Aorta (tissue), 5 donors: ENCODE measurements around the gene IL12RB2. TPM values are rescaled to one million over a fixed set of nuclear protein-coding genes. Genes with fewer than 3 reads are reported as not detected.
A peak's percentile ranks its signal among the peaks of the same experiment; 100 is the strongest.

Source experiments
- ATAC-seq: fragments of 200-7000 bp; cut with Tn5 transposase; one replicate; pipeline ENCODE4 v1.9.1; 2022; ENCODE audit warnings: moderate library complexity; ENCODE audit not compliant: low FRiP score
- DNase-seq, 2 donors: peaks; one replicate each; pipeline ENCODE4 v3.0.0-alpha.2; 2020
- H3K27ac ChIP-seq, 2 donors: one replicate each; pipeline ENCODE4 v1.5.1; 2013; ENCODE audit warnings: low read length in 2 of 2, mild to moderate bottlenecking in 2 of 2, moderate library complexity in 2 of 2, control low read depth in 1 of 2, inconsistent platforms in 1 of 2, low read depth in 1 of 2
- H3K27me3 ChIP-seq, 2 donors: one replicate each; pipeline ENCODE4 v1.6.1; 2013; ENCODE audit warnings: control low read depth in 1 of 2, low read length in 1 of 2, mild to moderate bottlenecking in 1 of 2, moderate library complexity in 1 of 2; ENCODE audit not compliant: insufficient read depth in 2 of 2, control insufficient read depth in 1 of 2
- H3K36me3 ChIP-seq, 2 donors: one replicate each; pipeline ENCODE4 v1.6.1; 2013; ENCODE audit warnings: control low read depth in 1 of 2, low read length in 1 of 2, mild to moderate bottlenecking in 1 of 2; ENCODE audit not compliant: insufficient read depth in 2 of 2, control insufficient read depth in 1 of 2
- H3K4me1 ChIP-seq, 2 donors: one replicate each; pipeline ENCODE4 v1.6.1; 2013; ENCODE audit warnings: low read length in 2 of 2, control low read depth in 1 of 2, mild to moderate bottlenecking in 1 of 2, moderate library complexity in 1 of 2; ENCODE audit not compliant: insufficient read depth in 2 of 2, control insufficient read depth in 1 of 2
- H3K4me3 ChIP-seq, 2 donors: one replicate each; pipeline ENCODE4 v1.5.1; 2013; ENCODE audit warnings: low read length in 2 of 2, control low read depth in 1 of 2, mild to moderate bottlenecking in 1 of 2
- H3K9me3 ChIP-seq: one replicate; pipeline ENCODE4 v1.6.1; 2013; ENCODE audit warnings: mild to moderate bottlenecking, low read length; ENCODE audit not compliant: control insufficient read depth
- WGBS, 2 donors: extraction: QIAGEN DNeasy Blood & Tissue Kit; methylation state at CpG; one replicate each; pipeline ENCODE4 v1.1.7; 2013; 5-methylcytosine and 5-hydroxymethylcytosine counted together
- intact Hi-C, 2 donors: fragments of 100-400 bp; cut with DNase I; formaldehyde crosslinking; loops; one replicate each; pipeline versions ENCODE4 v1.14.2 to v1.15.0; 2022
- polyA plus RNA-seq, 2 donors: library from polyadenylated mRNA; stranded (reverse); fragments of 200-250 nt; gene quantifications; one replicate each; pipeline ENCODE4 v1.2.3, GENCODE V29; 2013
- total RNA-seq, 2 donors: library from RNA; stranded (reverse); fragmentation: NEBNext Ultra II Directional; extraction: Animal tissue kit (Norgen Biotek cat#: 25700); gene quantifications; one replicate each; pipeline ENCODE4 v1.2.1, GENCODE V29; 2021
- donor health status: healthy with polysubstance abuse.
- donor health status: Bipolar disorder and iron deficiency.
- donor health status: DM: no; HTN: no; CAD: no.
- donor health status: DM: no; HTN: no; CAD: no.
- donor health status: DM: yes; HTN: yes; CAD: no.

IL12RB2 gene
- total and polyA plus RNA-seq, 4 donors, result 0.08 to 5.3 (median 0.88) TPM; not detected in 1

GRCh38 chr1:67336783-67337182 is 29.1 kb downstream of the IL12RB2 start:
- no peak overlapping the region for H3K27ac ChIP-seq
- no peak overlapping the region for H3K4me3 ChIP-seq
- H3K36me3 ChIP-seq, result no peaks in the 10 kb centered on the region
- 77 to 84% methylated on average over 6 of the region's 6 CpGs for WGBS, 2 donors
- intact Hi-C loops, result no loop called here
- no peaks in the 10 kb centered on the region for H3K4me1 ChIP-seq
- H3K27me3 ChIP-seq, result no peaks in the 10 kb centered on the region
- no peaks in the 10 kb centered on the region for H3K9me3 ChIP-seq
- ATAC-seq (no peak), DNase-seq (no peak)

- Histone ChIP-seq H3K36me3 (no peaks in the 10 kb centered on the region), H3K27ac (no peak overlapping the region), H3K27me3 (no peaks in the 10 kb centered on the region), H3K9me3 (no peaks in the 10 kb centered on the region), H3K4me3 (no peak overlapping the region), H3K4me1 (no peaks in the 10 kb centered on the region)
- ATAC-seq (no peak), DNase-seq (no peak)
- WGBS, 2 donors, result 76 to 80% methylated on average over 3 of the region's 3 CpGs
- intact Hi-C loops, result no loop called here
Measured at GRCh38 chr1:67338642-67339041, 31.0 kb downstream of the IL12RB2 start.

- intact Hi-C loops, result no loop called here
- WGBS, 2 donors, result 49 to 55% methylated on average over 7 of the region's 7 CpGs
- no peak overlapping the region for H3K27ac ChIP-seq
Measured at GRCh38 chr1:67339623-67340343, 32.1 kb downstream of the IL12RB2 start.

GRCh38 chr1:67342076-67342890 is 34.6 kb downstream of the IL12RB2 start:
- H3K27me3 ChIP-seq, result no peaks in the 10 kb centered on the region
- 72 to 80% methylated on average over 5 of the region's 5 CpGs for WGBS, 2 donors
- no peaks in the 10 kb centered on the region for H3K36me3 ChIP-seq
- intact Hi-C loops, result no loop called here
- H3K27ac ChIP-seq, result no peak overlapping the region
- no peak overlapping the region for H3K4me3 ChIP-seq
- ATAC-seq (no peak), DNase-seq (no peak)
- peaks cover 2% of the 10 kb centered on the region for H3K9me3 ChIP-seq
- H3K4me1 ChIP-seq, result no peaks in the 10 kb centered on the region

More at GRCh38 chr1:67339623-67340343, 32.1 kb downstream of the IL12RB2 start:
- DNase-seq (no peak), ATAC-seq (no peak)
- no peaks in the 10 kb centered on the region for H3K4me1 ChIP-seq
- no peaks in the 10 kb centered on the region for H3K27me3 ChIP-seq
- no peak overlapping the region for H3K4me3 ChIP-seq
- peaks cover 2% of the 10 kb centered on the region for H3K9me3 ChIP-seq
- no peaks in the 10 kb centered on the region for H3K36me3 ChIP-seq

- DNase-seq (no peak), ATAC-seq (no peak)
- H3K36me3 ChIP-seq, result no peaks in the 10 kb centered on the region
- H3K4me1 ChIP-seq, result no peaks in the 10 kb centered on the region
- no peak overlapping the region for H3K27ac ChIP-seq
- H3K27me3 ChIP-seq, result peaks cover 0 to 1% of the 10 kb centered on the region in 2 donors
- intact Hi-C loops, result loop anchor here in 1 of 2 donors (5.0 kb wide), 1 partner anchor 82 kb away; no protein-coding TSS in a partner anchor
- H3K4me3 ChIP-seq, result no peak overlapping the region
- H3K9me3 ChIP-seq, result peaks cover 2% of the 10 kb centered on the region
- WGBS, 2 donors, result 26 to 28% methylated on average over 2 of the region's 2 CpGs
Measured at GRCh38 chr1:67345556-67345955, 37.9 kb downstream of the IL12RB2 start.

- 94 to 100% methylated on average over 1 of the region's 1 CpG for WGBS, 2 donors
- H3K27me3 ChIP-seq, result peaks cover 0 to 1% of the 10 kb centered on the region in 2 donors
- no peaks in the 10 kb centered on the region for H3K36me3 ChIP-seq
- no peak overlapping the region for H3K4me3 ChIP-seq
- intact Hi-C loops, result loop anchor here (1.0 to 5.0 kb wide), 3 partner anchors 80 to 154 kb away; no protein-coding TSS in a partner anchor
- peaks cover 2% of the 10 kb centered on the region for H3K9me3 ChIP-seq
- no peak for ATAC-seq
- H3K4me1 ChIP-seq, result no peaks in the 10 kb centered on the region
- no peak overlapping the region for H3K27ac ChIP-seq
- no peak for DNase-seq
Measured at GRCh38 chr1:67346982-67347381, 39.3 kb downstream of the IL12RB2 start.

GRCh38 chr1:67347688-67348472 is 40.2 kb downstream of the IL12RB2 start:
- 52 to 56% methylated on average over 12 of the region's 12 CpGs for WGBS, 2 donors
- no peaks in the 10 kb centered on the region for H3K36me3 ChIP-seq
- peaks cover 0 to 1% of the 10 kb centered on the region in 2 donors for H3K27me3 ChIP-seq
- H3K27ac ChIP-seq, result no peak overlapping the region
- ATAC-seq (peak; percentile 77), DNase-seq (no peak)
- intact Hi-C loops, result loop anchor here (1.0 to 5.0 kb wide), 3 partner anchors 79 to 153 kb away; no protein-coding TSS in a partner anchor
- peaks cover 2% of the 10 kb centered on the region for H3K9me3 ChIP-seq
- H3K4me3 ChIP-seq, result no peak overlapping the region
- H3K4me1 ChIP-seq, result no peaks in the 10 kb centered on the region

GRCh38 chr1:67348586-67349252 is 41.0 kb downstream of the IL12RB2 start:
- ATAC-seq, result no peak
- DNase-seq, result no peak
- intact Hi-C loops, result loop anchor here in 1 of 2 donors (5.0 kb wide), 1 partner anchor 79 kb away; no protein-coding TSS in a partner anchor
- Histone ChIP-seq H3K36me3 (no peaks in the 10 kb centered on the region), H3K4me1 (no peaks in the 10 kb centered on the region), H3K4me3 (no peak overlapping the region), H3K9me3 (peaks cover 2% of the 10 kb centered on the region), H3K27ac (no peak overlapping the region), H3K27me3 (peaks cover 0 to 1% of the 10 kb centered on the region in 2 donors)
- WGBS, 2 donors, result 86% methylated on average over 6 of the region's 6 CpGs
